ENCODE measurements around the gene THEMIS2.
"Not testable (repeated sequence)": the region's sequence is repeated elsewhere in the genome, so short reads cannot be mapped to it uniquely, and the experiment has no call there.

The THEMIS2 gene

DNA sequence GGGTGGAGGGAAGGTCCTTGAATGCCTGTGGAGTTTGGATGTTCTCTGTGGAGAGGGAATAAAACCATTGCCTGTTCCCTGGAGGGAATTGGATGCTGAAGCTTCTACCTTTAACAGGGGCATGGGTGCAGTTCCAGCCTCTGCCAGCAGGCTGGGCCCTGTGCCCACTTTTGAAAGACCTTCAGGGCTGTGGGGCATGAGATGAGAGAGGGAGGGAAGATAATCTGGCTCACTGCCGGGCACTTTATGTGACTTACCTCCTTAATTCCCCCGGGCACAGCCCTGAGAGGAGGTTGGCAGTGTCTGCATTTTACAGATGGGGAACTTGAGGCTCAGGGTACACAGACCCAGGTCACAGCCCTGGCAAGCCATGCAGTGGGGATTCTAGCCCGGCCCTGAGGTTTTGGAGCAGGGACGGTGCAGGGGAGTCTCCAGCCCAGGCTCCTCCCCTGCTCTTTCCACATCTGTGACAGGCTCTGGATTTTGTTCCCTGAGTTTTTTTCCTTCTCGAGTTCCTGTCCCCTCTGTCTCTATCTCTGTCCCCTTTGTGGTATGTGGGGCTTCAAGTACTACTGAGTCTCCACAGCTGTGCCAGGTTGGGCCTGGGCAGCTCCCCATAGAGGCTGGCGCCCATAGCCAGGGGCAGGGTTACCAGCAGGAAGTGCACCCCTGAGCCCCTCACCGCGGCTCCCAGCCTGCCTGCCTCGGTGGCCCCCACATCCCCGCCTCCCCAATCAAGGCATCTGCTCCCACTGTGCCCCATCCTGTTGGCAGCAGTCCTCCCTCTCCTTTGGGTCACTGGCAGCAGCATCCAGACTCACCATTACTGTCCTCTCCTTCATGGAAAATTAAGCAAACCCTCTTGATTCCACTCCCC, 14.0 kb upstream of the THEMIS2 start:
- no peaks in the 10 kb centered on the region for H3K27me3 Mint-ChIP-seq
- H3K4me1 Mint-ChIP-seq, result peaks cover 26% of the 10 kb centered on the region
- H3K27ac Mint-ChIP-seq, result peak overlapping the region; percentile 27
- H3K4me3 Mint-ChIP-seq, result no peak overlapping the region
- no peaks in the 10 kb centered on the region for H3K9me3 Mint-ChIP-seq
- no peaks in the 10 kb centered on the region for H3K36me3 Mint-ChIP-seq

DNA sequence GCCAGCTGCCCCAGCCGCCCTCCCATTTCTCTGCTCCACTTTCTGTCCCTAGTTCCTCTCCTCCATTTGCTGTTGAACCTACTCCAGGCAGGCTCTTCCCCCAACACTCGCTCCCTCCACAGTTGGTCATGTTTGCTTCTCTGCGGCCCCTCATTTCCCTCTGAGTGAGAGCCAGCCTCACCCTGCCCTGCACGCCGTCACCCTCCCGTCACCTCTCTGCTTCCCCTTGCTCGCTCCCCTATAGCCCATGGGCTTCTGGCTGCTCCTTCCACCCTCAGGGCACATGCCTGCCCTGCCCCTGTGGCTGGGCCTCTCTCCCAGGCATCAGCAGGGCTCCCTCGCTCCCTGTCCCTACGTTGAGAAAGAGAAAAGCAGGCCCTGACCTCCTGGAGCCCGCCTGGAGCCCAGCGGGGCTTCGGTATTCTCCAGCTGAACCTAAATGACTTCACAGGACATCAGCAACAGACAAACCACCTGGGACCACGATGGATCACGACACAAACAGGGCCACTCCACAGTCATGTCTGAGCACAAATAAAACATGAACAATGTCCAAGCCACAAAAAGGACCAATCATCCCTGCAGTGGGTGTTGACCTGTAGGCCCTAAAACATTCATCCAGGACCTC, 13.3 kb upstream of the THEMIS2 start:
- Mint-ChIP-seq H3K9me3 (no peaks in the 10 kb centered on the region), H3K36me3 (no peaks in the 10 kb centered on the region), H3K27ac (peak overlapping the region; percentile 27), H3K4me3 (no peak overlapping the region), H3K27me3 (no peaks in the 10 kb centered on the region), H3K4me1 (peaks cover 34% of the 10 kb centered on the region)

DNA sequence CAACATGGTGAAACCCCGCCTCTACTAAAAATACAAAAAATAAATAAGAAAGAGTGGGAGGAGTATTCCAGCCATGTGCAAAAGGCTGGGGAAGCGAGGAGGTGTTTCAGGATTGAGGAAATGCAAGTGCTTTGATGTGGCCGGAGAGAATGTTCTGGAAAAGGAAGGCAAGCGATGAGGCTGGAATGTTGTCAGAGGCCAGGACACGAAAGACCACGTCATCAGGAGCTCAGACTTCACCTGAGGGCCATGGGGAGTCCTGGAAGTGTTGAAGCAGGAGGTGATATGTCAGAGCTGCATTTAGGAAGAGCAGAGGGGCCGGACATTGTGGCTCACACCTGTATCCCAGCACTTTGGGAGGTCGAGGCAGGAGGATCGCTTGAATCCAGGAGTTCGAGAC, 10.9 kb upstream of the THEMIS2 start:
- Mint-ChIP-seq H3K4me3 (no peak overlapping the region), H3K36me3 (no peaks in the 10 kb centered on the region), H3K9me3 (no peaks in the 10 kb centered on the region), H3K4me1 (peaks cover 41% of the 10 kb centered on the region), H3K27ac (peak overlapping the region; percentile 43), H3K27me3 (no peaks in the 10 kb centered on the region)

DNA sequence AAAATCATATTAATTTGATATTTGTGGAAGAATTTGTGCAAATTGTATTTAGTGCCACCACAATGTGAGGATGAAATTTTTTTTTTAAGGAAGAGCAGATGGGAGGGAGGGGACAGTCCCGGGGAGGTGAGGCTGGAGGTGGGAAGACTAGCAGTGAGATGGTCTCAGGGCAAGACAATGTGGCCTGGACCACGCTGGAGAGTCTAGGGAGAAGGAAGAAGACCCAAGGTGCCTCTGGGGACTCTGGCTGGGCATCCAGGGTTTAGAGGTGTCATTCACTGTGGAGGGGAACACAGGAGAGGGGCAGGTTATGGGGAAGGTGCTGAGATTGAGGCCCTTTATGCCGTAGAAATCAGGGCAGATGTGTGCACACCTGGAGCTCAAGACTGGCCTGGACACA, 10.3 kb upstream of the THEMIS2 start:
- Mint-ChIP-seq H3K4me1 (peaks cover 44% of the 10 kb centered on the region), H3K9me3 (no peaks in the 10 kb centered on the region), H3K4me3 (no peak overlapping the region), H3K27me3 (no peaks in the 10 kb centered on the region), H3K36me3 (no peaks in the 10 kb centered on the region), H3K27ac (peak overlapping the region; percentile 55)

DNA sequence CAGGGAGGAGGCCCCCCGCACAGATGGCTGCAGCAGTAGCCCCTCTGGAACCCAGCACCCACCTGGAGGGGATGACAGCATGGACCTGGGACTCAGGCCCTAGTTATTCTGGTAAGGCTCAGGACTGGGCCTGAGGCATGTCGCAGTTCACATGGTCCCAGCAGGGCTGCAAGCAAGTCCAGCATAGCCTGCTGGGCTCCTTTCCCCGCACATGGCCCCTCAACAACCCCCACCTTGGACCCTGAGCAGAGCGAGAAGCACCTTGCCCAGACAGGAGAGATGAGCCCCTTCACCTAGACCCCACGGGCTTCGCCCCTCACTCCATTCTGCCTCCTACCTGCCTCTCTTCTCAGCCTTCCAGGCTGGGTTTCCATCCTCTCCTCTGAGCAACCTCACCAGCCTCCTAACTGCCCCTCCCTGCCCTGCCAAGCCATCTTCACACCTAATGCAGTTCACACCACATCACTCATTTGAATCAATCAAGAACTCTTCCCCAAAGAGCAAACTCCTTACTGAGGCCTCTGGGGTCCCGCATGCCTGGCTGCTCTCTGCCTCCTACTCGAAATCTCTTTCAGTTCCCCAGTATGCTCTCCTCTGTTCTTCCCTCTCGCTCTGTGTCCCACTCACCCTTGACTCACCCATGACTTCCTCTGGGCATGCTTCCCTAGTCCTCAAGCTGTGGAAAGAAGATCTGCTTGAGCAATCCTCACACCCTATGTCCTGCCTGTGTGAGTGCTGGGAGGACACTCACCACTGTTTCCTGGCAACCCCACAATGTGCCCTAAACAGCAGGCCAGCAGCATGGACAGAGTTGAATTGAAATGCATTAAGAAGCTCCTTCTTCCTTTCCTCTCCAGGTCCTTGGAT, 9.4 kb upstream of the THEMIS2 start:
- no peaks in the 10 kb centered on the region for H3K27me3 Mint-ChIP-seq
- H3K27ac Mint-ChIP-seq, result peak overlapping the region; percentile 10
- H3K4me3 Mint-ChIP-seq, result no peak overlapping the region
- no peaks in the 10 kb centered on the region for H3K36me3 Mint-ChIP-seq
- H3K4me1 Mint-ChIP-seq, result peaks cover 48% of the 10 kb centered on the region
- no peaks in the 10 kb centered on the region for H3K9me3 Mint-ChIP-seq

DNA sequence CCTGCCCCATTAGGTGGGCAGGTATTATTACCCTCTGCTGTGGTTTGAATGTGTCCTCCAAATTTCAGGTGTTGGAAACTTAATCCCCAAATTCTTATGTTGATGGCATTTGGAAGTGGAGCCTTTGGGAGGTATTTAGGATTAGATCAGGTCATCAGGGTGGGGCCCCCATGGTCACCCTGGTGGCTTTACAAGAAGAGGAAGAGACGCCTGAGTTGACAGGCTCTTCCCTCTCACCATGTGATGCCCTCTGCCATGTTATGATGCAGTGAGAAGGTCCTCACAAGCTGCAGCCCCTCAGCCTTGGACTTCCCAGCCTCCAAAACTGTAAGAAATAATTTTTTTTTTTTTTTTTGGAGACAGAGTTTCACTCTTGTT, 8.8 kb upstream of the THEMIS2 start:
- no peak overlapping the region for H3K4me3 Mint-ChIP-seq
- peaks cover 50% of the 10 kb centered on the region for H3K4me1 Mint-ChIP-seq
- H3K36me3 Mint-ChIP-seq, result no peaks in the 10 kb centered on the region
- H3K9me3 Mint-ChIP-seq, result no peaks in the 10 kb centered on the region
- no peaks in the 10 kb centered on the region for H3K27me3 Mint-ChIP-seq
- H3K27ac Mint-ChIP-seq, result peak overlapping the region; percentile 9

DNA sequence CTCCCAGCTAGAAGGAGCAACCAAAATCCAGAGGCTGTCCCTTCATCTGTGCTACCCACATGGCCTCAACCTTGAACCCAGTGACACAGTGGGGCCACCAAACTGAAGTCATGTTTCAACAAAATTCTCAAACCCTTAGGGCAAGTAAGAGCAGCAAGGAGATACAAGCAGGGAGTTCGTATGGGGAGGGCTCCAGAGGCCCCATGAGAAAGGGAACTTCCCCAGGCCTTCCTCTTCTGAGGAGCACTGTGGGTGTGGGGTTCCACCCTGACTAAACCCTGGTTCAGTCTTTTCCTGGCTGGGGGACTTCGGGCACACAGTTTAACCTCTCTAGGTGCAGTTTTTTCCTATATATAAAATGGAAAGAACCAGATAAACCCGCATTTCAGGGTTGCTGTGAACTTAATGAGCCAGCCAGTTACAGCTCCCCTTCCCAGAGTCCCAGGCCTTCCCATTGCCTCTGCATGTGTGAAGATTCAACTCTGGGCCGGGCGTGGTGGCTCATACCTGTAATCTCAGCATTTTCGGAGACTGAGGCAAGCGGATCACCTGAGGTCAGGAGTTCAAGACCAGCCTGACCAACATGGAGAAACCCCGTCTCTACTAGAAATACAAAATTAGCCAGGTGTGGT, 8.0 kb upstream of the THEMIS2 start:
- Mint-ChIP-seq H3K4me1 (peaks cover 51% of the 10 kb centered on the region), H3K4me3 (peak overlapping the region; percentile 34), H3K9me3 (no peaks in the 10 kb centered on the region), H3K27me3 (no peaks in the 10 kb centered on the region), H3K36me3 (no peaks in the 10 kb centered on the region), H3K27ac (peak overlapping the region; percentile 95)

DNA sequence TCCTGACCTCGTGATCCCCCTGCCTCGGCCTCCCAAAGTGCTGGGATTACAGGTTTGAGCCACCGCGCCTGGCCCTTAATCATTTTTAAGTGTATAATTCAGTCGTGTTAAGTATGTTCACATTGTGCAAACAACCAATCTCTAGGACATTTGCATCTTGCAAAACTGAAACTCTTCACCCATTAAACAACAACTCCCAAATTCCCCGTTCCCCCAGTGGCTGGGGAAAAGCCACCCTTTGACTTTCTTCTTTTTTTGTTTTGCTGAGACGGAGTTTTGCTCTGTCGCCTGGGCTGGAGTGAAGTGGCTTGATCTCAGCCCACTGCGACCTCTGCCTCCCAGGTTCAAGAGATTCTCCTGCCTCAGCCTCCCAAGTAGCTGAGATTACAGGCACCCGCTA, 6.5 kb upstream of the THEMIS2 start:
- Mint-ChIP-seq H3K27me3 (no peaks in the 10 kb centered on the region), H3K4me3 (no peak overlapping the region), H3K4me1 (peaks cover 56% of the 10 kb centered on the region), H3K27ac (peak overlapping the region; percentile 46), H3K9me3 (no peaks in the 10 kb centered on the region), H3K36me3 (no peaks in the 10 kb centered on the region)

DNA sequence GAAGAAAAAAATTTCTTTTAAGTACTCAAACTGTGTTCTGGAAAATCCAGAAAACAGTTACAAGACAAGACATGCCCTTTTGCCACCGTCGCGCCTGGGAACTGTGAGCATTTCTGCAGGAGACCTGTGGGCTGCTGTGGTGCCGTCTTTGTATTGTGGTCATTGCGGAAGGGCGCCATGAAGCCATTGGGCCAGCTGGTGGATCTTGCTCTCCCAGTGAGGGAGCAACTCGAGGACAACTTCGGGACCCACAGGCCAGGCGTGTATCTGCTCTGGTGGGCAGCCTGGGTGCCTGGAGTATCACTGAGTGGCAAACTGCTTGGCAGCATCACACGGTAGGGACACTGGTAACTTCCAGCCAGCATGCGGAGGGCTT, 3.8 kb upstream of the THEMIS2 start:
- Mint-ChIP-seq H3K27me3 (no peaks in the 10 kb centered on the region), H3K27ac (peak overlapping the region; percentile 93), H3K9me3 (no peaks in the 10 kb centered on the region), H3K4me1 (peaks cover 51% of the 10 kb centered on the region), H3K36me3 (no peaks in the 10 kb centered on the region), H3K4me3 (peak overlapping the region; percentile 73)

DNA sequence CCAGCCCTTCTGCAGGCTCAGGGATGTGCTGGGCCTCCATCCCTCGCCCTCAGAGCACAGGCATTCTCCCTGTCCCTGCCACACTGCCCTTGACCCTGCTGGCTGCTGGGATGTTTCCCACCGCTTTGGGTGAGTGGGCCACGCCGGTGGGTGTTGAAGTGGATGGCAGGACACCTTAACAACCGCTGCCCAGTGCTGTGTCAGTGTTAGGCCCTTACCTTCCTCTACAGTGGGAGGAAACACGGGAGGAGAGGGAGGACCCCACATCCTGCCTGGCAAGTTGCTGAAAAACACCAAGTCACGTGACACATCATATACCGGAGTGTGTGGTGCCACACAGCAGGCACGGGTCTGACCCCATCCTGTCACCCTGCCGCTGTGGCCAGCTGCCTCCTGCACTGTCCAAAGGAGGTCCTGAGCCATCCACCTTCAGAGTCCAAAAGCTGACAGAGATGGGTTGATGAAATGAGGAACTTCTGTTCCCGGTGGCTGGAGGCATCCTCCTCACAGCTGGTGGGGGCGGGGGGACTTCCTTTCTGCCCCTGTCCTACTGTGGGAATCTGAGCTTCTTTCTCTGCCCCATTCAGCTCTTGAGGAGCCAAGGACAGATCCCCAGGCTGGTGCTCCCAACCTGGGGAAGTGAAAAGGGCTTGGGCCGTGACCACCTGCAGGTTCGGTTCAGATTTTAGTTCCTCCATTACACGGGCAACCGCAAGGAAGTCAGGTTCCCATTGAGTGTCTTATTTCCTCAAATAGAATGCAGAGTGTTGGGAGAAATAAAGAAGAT, 3.2 kb upstream of the THEMIS2 start:
- H3K9me3 Mint-ChIP-seq, result no peaks in the 10 kb centered on the region
- H3K4me3 Mint-ChIP-seq, result peak overlapping the region; percentile 73
- H3K27ac Mint-ChIP-seq, result peak overlapping the region; percentile 93
- peaks cover 49% of the 10 kb centered on the region for H3K4me1 Mint-ChIP-seq
- no peaks in the 10 kb centered on the region for H3K36me3 Mint-ChIP-seq
- H3K27me3 Mint-ChIP-seq, result no peaks in the 10 kb centered on the region

DNA sequence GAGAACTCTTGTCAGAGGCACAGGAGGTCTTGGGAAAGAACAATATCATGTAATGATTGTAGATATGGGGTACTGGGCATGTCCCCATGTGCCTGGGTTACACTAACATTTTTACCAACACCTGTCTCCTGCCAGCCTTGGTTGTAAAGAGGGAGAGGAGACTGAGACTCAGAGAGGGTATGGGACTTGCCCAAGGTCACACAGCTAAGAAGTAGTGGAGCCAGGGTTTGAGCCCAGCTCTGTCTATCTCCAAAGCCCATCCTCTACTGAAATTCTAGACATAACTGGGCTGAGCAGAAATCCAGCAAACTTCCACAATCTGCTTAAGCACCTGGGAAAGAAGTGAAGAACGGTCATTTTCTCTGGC, 2.6 kb upstream of the THEMIS2 start:
- H3K36me3 Mint-ChIP-seq, result no peaks in the 10 kb centered on the region
- peak overlapping the region; percentile 73 for H3K4me3 Mint-ChIP-seq
- peak overlapping the region; percentile 93 for H3K27ac Mint-ChIP-seq
- peaks cover 45% of the 10 kb centered on the region for H3K4me1 Mint-ChIP-seq
- no peaks in the 10 kb centered on the region for H3K27me3 Mint-ChIP-seq
- H3K9me3 Mint-ChIP-seq, result no peaks in the 10 kb centered on the region

DNA sequence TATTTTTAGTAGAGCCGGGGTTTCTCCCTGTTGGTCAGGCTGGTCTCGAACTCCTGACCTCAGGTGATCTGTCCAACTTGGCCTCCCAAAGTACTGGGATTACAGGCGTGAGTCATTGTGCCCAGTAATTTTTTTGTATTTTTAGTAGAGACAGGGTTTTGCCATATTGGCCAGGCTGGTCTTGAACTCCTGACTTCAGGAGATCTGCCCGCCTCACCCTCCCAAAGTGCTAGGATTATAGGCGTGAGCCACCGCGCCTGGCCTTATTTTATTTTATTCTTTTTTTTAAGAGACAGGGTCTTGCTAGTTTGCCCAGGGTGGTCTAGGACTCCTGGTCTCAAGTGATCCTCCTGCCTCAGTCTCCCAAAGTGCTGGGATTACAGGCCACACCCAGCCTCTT, 1.3 kb upstream of the THEMIS2 start:
- not testable (repeated sequence) for H3K27me3 Mint-ChIP-seq, H3K36me3 Mint-ChIP-seq, H3K27ac Mint-ChIP-seq, H3K9me3 Mint-ChIP-seq, H3K4me3 Mint-ChIP-seq
- H3K4me1 Mint-ChIP-seq, result peaks cover 57% of the 10 kb centered on the region

DNA sequence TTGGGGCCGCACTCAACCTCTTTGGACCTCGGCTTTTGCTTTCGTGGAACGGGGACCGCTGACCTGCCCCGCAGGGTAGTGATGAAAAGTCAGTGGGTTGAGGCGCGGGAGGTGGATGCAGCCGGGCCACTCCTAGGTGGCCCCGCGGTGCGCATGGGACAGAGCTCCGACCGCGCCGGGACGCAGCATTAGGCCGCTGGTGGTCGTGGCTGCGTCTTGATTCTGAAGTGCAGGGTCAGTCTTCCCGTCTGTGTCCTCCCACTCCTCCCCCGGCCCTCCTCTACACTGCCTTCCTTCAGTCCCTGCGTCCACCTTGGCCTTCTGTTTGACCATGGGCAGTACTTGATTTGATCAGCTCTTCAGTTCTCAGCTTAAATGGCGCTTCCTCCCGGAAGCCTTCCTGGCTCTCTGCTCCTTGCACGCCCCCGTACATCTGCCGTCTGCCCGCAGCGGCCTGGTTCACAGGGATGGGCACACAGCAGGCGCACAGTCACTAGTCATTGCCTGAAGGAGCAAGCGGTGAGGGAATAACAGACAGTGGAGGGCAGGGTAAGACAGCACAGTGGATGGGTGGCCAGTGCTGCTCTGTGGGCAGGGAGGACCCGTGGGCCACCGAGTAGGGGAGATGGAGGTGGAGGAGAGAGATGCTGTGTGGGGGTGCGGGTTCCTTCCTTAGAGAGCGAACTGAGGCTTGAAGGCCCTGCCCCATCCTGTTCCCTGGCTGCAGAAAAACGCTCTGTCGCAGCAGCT, 633 bp downstream of the THEMIS2 start:
- no peaks in the 10 kb centered on the region for H3K9me3 Mint-ChIP-seq
- H3K4me3 Mint-ChIP-seq, result peak overlapping the region; percentile 98
- peaks cover 63% of the 10 kb centered on the region for H3K4me1 Mint-ChIP-seq
- H3K27me3 Mint-ChIP-seq, result no peaks in the 10 kb centered on the region
- peaks cover 4% of the 10 kb centered on the region for H3K36me3 Mint-ChIP-seq
- peak overlapping the region; percentile 94 for H3K27ac Mint-ChIP-seq

DNA sequence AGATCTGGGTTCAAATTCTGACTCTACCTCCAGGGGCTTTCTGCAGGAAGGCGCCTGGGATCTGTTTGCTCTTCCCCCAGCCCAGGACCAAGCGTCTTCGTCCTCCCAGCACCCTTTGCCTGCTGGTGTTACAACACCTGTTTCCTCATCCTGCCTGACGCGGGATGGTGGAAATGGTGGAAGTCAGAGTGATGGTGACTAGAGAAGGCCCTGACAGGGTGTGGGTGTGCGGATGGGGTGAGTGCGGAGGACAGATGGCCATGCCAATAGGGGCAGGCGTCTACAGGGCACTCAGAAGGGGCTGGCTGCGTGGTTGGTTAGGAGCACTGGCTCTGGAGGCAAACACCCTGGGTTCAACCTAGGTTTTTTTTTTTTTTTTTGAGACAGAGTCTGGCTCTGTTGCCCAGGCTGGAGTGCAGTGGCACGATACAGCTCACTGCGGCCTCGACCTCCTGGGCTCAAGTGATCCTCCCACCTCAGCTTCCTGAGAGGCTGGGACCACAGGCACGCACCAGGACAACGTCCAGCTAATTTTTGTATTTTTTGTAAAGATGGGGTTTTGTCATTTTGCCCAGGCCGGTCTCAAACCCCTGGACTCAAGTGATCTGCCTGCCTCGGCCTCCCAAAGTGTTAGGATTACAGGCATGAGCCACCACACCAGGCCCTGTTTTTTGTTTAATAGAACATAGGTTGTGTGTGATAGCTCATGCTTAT, 1.5 kb downstream of the THEMIS2 start:
- H3K9me3 Mint-ChIP-seq, result no peaks in the 10 kb centered on the region
- H3K4me1 Mint-ChIP-seq, result peaks cover 63% of the 10 kb centered on the region
- no peaks in the 10 kb centered on the region for H3K27me3 Mint-ChIP-seq
- H3K27ac Mint-ChIP-seq, result peak overlapping the region; percentile 70
- peak overlapping the region; percentile 98 for H3K4me3 Mint-ChIP-seq
- H3K36me3 Mint-ChIP-seq, result peaks cover 4% of the 10 kb centered on the region

All from activated naive CD4-positive, alpha-beta T cell treated with anti-CD3 and anti-CD28 coated beads, Interleukin-2, amount 50 U/mL, for 24 hours (primary cell).